GM12892 (cell line): ENCODE results near the gene DHRS4.
"Not testable (repeated sequence)": the region's sequence is repeated elsewhere in the genome, so short reads cannot be mapped to it uniquely, and the experiment has no call there.

Experiments used
- POLR2A ChIP-seq: IDR thresholded peaks from 2 replicates; pipeline ENCODE4 v1.6.1; 2011; ENCODE audit warnings: low read depth, low read length, control low read depth
- POLR2AphosphoS5 ChIP-seq: IDR thresholded peaks from 2 replicates; pipeline ENCODE4 v1.6.1; 2011; ENCODE audit warnings: low read depth, low read length, control low read depth
- TAF1 ChIP-seq: IDR thresholded peaks from 2 replicates; pipeline ENCODE4 v1.6.1; 2011; ENCODE audit warnings: low read depth, mild to moderate bottlenecking, control low read depth, low read length, borderline replicate concordance

- not testable (repeated sequence) for TF ChIP-seq TAF1, POLR2A, POLR2AphosphoS5
Measured at GRCh38 chr14:23961704-23962103, 8.1 kb downstream of the DHRS4 start.
